HG03196 (cell line): Measurements from ENCODE around the gene TALDO1.
A peak's percentile ranks its signal among the peaks of the same experiment; 100 is the strongest.

Experiments used
- ATAC-seq: cut with Tn5 transposase; IDR thresholded peaks from one replicate; pipeline ENCODE4 v1.9.1; 2021; ENCODE audit not compliant: unreplicated experiment

Gene TALDO1

GRCh38 chr11:798093-798713, 50.9 kb downstream of the TALDO1 start, which contains the start of gene SLC25A22:
Gene SLC25A22 (minus strand): TSS chr11:798281. CDS start chr11:795006, 3,275 bp downstream.
- ATAC-seq = peak; percentile 48

- no peak for ATAC-seq
These were observed 52.5 kb downstream of the TALDO1 start for GRCh38 chr11:799641-800316.

GRCh38 chr11:800473-800872, 53.2 kb downstream of the TALDO1 start:
- ATAC-seq = no peak

DNA sequence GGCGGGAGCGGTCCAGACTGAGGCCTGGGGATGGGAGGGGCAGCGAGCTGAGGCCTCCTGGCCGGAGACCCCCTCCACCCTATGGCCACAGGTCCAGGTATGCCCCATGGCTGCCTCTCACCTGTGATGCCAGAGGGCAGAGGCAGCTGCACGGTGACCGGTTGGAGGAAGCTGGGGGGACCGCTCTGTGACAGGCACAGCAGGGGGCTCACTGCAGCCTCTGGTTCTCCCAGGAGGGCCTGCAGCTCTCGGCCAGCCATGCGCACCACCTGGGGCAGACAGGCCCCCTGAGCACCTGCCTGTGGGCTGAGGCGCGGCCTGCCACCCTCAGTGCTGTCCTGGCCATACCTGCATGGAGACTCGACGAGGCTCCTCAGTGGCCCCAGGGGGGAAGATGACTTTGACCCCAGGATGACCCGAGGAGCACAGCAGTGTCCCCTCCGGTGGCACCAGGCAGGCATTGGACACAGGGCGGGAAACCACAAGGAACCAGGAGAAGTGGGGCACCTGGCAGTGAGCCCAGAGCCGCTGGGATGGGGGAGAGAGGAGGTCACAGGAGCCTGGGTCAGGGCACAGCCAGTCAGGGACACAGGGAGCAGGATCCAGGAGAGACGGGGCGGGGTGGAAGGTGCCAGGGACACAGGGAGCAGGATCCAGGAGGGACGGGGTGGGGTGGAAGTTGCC, 54.0 kb downstream of the TALDO1 start:
- no peak for ATAC-seq

DNA sequence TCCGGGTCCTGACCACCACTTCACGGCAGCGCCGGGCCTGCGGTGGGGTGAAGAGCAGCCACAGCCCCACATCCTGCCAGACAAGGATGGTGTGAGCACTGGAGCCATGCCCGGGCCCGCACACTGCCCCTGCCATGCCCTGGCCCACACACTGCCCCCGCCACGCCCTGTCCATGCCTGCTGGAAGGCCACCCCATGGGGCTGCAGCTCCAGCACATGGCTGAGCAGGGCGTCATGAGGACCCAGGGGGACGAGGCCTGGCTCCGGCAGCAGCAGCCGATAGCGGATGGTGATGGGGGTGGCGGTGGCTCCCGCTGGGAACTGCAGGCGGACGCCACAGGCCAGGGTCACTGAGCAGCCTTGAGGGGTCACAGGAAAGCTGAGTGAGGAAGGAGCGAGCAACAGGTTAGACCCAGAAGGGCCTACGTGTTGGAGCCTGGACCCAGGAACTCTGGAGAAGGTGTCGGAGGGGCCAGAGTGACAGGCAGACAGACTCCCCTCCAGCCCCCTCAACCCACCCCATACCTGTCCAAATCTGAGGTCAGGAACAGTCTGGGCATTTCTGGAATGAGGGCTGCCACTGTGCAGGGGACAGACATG, 54.9 kb downstream of the TALDO1 start:
- ATAC-seq = no peak

- no peak for ATAC-seq
These were observed 55.6 kb downstream of the TALDO1 start for GRCh38 chr11:802693-803466.

- ATAC-seq = no peak
These were observed 56.1 kb downstream of the TALDO1 start for GRCh38 chr11:803467-803742.

GRCh38 chr11:803770-804598, 56.7 kb downstream of the TALDO1 start:
- ATAC-seq = no peak

DNA sequence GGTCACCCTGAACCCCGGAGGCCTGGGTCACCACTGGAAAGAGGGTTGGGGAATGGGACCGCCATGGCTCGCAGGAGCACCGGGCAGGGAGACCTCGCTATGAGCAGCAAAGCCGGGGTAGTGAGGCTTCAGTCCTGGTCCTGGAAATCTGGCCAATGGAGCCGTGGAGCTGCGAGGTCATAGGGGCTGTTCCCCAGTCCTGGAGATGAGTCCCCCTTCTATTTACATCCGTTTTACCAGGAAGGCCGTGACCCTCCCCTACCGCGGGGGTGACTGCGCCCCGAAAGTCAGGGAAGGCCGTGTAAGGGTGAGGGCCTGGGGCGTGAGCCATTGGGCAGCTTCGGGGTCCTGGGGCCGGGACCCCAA, 57.3 kb downstream of the TALDO1 start:
- ATAC-seq = no peak

DNA sequence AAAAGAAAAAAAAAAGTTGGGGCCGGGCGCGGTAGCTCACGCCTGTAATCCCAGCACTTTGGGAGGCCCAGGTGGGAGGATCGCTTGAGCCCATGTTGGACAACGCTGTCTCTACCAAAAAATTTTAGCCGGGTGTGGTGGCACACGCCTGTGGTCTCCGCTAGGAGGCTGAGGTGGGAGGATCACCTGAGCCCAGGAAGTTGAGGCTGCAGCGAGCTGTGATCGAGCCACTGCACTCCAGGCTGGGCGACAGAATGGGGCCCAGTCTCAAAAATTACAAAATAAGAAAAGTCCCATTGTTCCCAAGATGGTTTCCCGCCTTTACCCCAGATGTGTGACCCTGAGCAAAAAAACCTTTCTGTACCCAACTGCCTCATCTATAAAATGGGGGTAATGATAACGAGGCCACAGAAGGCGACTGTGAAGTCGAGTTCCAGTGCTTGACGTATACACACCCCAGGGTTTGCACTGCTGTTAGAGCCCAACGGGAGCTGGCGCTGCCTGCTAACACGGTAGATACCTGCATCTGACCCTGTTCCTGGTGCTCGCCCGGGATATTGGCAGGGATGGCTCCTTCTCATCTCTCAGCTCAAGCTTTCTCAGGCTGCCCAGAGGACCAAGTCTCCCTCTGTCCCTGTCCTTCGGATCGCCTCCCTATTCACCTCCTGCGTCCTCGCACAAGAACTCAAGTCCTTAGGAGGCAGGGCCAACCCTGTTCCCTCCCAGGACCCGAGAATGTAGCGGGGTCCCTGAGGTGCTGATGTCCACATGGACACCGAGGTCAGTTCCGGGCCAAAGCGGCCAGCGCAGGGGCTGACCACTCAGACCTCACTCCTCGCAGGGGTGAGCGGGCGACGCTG, 61.4 kb downstream of the TALDO1 start:
- ATAC-seq = no peak

DNA sequence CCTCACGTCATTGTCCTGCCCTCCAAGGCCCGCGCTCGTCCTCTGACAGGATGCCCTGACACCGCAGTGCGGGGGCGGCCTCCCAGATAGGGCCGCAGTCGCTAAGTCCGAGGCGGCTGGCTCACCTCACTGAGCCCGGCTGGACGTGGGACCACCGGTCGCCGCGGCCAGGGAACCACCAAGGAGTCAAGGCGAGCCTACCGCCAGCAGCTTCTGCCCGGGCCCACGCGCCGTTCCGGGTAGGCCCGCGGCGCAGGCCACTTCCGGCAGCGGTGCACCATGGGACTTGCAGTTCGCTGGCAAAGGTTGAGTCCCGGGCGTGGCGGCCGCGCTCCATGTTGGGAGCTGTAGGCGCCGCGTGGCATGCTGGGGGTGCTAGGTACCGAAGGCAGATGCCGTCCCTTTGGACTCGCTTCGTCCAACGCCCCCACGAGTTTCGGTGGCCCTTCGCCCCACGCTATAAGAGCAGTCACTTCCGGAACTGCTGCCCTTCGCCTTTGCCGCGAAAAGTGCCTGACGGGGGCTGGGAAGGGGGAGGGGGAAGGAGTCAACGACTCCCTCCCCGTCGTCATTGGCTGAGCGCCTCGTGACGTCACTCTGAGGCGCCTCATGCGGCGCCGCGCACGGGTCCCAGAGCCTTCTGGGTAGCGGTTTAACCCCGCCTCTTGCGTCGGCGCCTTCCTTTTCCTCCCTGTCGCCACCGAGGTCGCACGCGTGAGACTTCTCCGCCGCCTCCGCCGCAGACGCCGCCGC, 62.2 kb downstream of the TALDO1 start, which contains the start of gene RPLP2:
Gene RPLP2 (plus strand): TSS at position 681 of the 753 bp plus-strand sequence. CDS start 268 bp downstream, outside the sequence.
- ATAC-seq = peak; percentile 72

- ATAC-seq = no peak
These were observed 62.8 kb downstream of the TALDO1 start for GRCh38 chr11:810040-810567.

DNA sequence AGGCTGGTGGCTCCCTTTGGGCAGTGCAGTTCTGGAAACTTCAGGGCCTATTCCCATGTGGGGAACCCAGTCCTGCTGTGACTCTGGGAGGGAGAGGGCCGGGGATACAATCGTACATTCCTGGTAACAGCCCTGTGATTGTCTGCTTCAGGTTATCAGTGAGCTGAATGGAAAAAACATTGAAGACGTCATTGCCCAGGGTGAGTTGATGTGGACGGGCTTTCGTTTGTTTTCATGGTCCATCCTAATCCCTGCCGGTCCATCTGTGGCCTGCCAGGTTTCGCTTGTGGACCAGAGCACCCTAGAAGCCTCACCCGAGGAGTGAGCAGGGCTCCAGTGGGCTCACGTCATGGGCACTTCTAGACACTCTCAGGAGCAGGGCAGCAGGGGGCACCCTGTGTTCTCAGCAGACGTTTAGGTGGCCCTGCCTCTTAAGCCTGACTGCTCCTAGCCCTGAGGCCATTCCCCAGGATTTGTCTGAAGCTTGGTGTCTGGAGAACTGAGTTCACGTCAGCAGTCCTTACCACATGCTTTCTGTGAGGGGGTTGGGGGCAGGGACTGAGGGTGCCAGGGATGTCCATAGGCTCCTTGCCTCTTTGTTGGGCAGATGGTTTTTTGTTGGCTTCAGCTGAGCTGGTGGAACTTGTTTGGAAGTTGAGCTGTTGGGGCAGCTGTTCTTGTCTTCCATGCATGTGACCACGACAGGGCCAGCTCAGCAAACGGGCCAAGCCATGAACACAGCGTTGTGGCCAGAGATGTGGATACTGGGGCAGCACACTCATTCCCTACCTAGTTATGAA, 64.4 kb downstream of the TALDO1 start:
- ATAC-seq = no peak

GRCh38 chr11:812390-812789, 65.1 kb downstream of the TALDO1 start:
- ATAC-seq = no peak

GRCh38 chr11:813072-813455, 65.8 kb downstream of the TALDO1 start:
- ATAC-seq = no peak

DNA sequence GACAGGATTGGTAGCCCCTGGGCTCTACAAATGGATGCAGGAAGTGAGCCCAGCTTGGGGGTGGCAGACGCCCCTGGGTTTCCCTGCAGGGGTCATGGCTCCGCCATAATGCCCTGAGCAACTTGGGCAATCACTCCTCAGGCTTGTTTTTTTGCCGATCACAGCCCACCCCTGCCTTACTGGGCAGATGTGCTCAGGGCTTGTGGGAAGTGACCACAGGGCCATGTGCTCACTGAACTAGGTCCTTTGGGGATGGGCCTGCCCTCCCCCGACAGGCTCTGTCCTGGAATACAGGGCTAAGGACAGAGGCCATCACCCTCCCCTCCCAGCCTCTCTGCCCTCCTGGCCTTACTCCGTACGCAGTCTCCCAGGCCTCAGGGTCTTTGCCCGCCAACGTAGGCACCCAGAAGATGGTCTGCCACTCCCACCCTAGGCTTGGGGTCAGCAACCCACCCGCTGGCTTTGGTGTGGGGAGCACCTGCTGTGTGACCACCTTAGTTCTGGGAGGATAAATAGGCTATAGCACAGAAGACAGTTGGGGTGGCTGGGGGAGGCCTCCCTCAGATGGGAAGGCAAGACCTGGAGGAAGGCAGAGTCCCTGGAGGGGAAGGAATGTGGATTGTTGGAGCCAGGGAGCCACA, 66.3 kb downstream of the TALDO1 start:
- ATAC-seq = no peak
